Eye (tissue), 1 donor: ENCODE measurements around the gene SASS6.
"Not testable (repeated sequence)": the region's sequence is repeated elsewhere in the genome, so short reads cannot be mapped to it uniquely, and the experiment has no call there.

Experiments
- DNase-seq: peaks from one replicate; pipeline ENCODE4 v3.0.0-alpha.2; 2015

SASS6 gene

DNA sequence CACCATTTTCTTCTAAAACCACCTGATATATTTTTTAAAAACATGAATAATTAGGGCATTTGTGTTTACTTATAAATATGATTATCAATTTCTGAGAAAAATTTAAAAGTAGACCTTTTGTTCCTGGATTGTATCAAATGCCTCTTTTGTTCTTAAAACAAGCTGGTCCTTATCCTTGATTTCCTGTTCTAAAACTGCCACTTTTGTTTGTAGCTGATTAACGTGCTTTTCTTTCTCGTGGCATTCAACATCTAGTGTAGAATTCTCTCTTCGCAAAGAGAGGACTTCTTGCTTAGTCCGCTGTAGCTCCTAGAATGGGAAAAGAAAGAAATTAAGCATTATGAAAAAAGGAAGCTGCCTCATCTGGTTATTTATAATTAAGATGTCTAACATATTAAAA lies 25.0 kb downstream of the SASS6 start:
- no peak for DNase-seq

DNA sequence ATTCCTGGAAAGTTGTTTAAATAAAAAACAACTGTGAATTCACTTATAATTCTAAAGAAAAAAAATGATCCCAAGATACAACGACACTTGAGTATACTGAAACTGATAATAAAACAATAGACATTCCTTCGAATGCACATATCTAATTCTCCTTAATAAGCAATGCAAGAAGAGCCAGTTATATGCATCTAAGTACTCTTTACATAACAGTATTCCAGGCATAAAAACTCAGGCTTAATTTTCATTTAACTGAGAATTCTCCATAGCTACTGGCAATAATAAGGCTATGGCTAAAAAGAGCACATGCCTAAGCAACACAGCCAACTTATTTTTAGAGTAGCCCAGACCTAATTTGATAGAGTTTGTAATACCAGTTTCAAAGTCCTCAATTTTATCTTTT lies 31.2 kb downstream of the SASS6 start:
- no peak for DNase-seq

DNA sequence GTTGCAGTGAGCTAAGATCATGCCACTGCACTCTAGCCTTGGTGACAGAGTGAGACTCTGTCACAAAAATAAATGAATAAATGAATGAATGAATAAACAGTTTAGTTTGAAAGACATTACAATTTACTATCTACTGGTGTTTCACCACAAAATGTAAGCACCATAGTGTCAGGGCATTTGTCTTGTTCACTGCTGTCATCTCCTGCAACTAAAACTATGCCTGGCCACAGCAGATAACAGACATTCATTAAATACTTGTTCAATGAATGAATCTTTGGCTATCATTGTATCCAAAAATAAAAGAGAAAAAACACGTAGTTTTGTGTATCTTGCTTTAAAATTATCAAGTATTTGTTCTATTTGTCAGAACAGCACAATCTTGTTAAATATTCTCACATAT lies 32.5 kb downstream of the SASS6 start:
- no peak for DNase-seq

DNA sequence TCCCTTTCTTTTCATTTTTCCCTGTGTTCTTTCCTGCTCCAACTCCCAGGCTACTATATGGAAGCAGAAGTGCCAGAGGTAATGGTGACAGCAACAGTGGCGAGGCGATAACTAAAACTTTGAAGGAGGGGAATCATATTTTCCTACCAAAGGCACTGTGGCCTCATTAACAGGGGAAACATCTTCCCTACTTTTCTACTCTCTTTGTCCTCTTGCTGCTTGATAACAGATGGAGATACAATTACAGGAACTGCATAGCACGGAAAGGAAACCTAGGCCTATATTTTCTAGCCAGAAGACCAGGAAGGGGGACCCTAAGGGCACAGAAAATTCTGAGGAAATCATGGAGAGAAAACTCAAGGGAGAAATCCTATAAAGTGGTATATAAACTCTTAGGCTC lies 42.3 kb downstream of the SASS6 start:
- DNase-seq, result no peak

DNA sequence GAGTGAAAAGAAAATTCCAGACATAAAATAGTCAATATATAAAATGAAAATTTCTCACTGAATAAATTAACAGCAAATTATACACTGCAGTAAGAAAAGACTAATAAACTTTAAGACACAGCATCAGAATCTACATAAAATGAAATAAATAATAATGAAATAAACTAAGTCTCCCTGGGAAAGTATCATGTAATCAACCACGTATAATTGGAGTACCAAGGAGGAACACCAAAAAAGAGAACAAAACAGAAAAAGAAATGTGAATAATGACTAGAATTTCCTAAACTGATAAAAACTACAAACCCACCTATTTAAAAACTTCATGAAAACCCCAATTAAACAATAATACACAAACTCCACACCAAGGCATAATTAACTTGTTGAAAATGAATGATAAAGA lies 43.6 kb downstream of the SASS6 start:
- DNase-seq, result no peak

DNA sequence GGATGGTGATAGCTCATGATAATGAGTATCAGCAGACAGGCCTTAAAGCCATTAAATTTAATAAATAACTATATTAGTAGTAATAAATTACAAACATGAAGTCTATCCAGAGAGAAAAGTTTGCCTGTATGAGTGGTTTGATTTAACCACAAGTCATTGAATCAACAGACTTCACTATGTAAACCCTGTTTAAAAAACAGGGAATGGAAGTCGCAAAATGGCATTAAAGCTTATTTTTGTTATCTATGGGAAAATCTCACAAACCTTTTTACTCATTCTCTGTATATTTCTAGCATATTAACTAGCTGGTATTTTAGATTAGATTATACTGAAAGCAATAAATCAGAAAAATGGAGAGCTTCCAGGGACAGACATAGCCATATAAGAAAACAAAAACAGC lies 45.3 kb downstream of the SASS6 start:
- DNase-seq, result no peak

DNA sequence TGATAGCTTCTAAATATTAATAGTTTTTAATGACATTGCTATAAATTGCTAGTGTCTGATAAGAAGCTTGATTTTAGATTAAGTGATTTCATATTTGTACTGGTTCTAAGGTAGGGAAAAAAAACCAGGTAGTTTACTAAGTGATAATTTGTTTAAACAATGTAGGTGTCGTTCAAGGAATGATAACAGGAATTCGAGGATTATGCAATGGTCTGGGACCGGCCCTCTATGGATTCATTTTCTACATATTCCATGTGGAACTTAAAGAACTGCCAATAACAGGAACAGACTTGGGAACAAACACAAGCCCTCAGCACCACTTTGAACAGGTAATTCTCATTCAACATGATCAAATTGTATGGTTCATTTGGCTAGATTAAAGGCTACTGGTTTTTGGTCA lies 52.4 kb downstream of the SASS6 start:
- DNase-seq, result no peak

DNA sequence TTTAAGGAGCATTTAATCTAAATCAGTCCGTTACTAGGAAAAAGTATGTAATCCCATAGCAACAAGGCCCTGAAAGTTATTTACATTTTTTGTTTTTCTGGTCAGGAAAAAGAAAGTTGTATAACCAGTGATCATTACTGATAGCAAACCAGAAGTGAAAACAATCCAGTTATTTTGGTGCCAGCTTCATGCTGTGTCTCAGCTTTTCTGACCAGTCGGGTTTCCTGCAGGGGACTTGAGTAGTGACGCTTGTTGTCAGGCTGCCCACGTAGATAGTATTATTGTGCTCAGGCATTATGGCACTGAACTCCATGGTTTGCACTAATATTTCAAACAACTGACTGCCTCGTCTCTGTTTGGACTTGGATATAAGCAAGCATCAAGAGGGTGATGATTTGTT lies 55.2 kb downstream of the SASS6 start:
- no peak for DNase-seq

DNA sequence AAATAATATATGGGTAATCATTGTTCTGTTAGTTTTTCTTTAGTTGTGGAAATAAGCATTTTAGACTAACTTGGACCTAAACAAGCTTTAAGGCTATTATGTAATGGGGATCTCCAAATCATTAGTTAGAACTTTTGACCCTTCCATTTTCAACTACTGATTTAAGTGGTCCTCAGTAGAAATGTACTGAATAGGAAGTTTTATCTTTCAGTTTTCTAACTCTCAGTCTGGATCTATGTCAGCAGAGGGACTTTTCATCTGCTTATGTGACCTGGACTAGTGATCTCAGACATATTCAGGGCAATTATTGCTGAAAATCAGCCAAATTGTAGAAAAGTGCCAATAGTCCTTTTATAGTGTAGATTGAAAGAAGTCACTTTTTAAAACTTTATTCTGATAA lies 56.0 kb downstream of the SASS6 start:
- no peak for DNase-seq

DNA sequence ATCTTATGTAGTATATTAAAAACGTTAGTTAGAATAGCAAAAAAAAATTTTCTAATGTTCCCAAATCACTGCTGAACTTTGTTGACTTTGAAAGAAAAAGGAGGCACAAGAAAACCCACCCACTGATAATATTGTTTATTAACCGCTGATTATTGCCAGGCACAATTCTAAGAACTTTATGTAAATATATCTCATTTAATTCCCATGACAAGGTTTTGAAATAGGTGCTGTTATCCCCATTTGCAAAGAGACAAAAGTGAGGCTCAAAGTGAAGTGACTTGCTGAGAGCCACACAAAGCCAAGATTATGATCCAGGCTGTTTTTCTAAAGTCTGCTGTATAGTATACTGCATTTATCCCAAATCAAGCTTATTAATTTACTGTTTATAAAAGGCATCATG lies 56.4 kb downstream of the SASS6 start:
- no peak for DNase-seq

DNA sequence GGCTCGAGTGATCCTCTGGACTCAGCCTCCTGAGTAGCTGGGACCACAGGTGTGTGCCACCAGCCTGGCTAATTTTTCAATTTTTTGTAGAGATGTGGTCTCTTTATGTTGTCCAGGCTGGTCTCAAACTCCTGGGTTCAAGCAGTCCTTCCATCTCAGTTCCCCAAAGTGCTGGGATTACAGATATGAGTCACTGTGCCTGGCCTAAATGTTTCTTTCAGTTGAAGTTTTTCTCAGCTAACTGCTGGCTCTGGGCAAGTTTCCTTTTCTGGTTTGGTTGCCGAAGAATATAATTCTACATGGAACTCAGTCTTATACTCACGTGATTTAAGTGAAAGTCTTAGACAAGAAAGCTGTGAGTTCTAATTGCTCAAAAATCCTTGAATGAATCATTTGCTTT lies 57.0 kb downstream of the SASS6 start:
- no peak for DNase-seq

DNA sequence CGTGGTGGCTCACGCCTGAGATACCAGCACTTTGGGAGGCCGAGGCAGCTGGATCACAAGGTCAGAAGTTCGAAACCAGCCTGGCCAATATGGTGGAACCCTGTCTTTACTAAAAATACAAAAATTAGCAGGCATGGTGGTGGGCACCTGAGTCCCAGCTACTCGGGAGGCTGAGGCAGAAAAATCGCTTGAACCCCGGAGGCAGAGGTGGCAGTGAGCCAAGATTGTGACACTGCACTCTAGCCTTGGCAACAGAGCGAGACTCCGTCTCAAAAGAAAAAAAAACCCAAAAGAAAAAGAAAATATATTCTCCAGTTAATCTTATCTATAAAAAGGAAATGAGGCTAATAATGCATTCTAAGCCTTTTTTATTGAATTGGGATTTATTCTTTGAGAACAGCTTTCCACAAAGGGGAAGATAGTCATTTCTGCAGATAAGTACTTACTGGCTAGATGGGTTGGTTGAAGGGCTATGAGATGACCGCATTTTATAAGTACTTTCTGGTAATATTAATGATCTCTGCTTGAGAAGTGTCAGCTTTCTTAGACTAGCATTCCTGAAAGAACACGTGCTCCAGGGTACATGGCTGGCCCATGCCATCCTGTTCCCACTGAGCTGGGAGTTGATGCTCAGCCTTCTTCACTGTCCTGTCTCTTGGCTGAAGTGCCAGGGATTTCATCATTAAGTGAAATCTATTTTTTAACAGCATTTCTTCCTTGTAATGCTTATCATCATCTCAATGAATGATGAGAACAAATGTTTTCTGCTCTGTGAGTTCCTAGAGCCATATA lies 57.9 kb downstream of the SASS6 start:
- no peak for DNase-seq

DNA sequence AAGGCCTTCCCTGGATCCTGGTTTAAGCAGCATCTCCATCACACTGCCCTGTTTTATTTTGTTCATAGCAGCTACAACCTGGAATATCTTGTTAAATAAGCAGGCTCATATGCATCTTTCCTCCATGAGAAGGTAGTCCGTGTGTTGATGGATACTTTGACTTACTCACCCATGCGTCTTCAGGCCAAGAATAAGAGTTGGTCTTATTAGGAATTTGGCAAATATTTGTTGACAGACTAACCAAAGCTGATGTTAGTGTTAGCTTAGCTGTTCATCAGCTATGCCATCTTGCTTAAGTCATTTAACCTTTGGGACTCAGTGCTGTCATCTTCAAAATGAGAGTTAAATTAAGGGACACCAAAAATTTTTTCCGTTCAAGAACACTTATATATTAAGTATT lies 59.2 kb downstream of the SASS6 start:
- no peak for DNase-seq

DNA sequence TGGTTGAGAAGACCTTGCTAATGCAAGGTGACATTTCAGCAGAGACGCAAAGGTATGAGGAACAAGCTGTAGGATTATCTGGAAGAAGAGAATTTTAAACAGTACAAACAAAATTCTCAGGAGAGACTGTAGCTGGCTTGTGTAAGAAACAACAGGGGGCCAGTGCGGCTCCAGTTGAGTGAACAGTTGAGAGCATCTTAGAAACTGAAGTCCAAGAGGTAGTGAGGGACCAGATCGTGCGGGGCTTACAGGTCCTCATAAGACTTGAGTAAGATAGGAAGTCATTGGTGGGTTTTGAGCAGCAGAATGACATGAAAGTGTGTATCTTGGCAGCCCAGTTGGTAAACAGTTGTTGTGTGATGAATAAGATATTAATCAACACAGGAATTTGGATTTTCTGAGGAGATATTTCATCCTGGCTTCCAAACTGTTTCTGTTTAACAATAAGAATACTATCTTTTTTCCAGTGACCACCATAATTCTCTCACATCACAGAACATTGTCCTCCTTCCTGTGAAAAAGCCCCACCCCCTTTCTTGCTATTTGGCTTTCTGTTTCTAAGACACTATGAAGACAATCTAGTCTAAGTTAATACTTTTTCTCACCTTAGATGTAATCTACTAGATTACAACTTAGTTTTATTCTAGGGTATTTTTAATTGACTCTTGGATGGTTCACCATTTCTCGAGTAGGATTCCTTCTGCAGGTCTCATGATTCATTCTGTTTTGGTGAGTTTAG lies 62.4 kb downstream of the SASS6 start:
- DNase-seq, result no peak

DNA sequence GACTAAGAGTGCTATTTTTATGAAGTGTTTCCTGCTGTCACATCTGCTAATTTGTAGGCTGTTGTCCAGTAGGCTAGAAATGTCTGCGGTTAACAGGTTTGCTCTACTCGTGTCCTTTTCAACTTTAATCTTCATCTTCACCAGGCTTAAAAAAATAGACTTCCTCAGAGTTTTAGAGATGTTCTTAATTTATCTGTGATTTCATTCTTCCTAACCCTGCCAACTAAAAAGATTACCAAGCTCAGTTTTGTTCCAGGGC lies 66.8 kb downstream of the SASS6 start:
- DNase-seq, result no peak

DNA sequence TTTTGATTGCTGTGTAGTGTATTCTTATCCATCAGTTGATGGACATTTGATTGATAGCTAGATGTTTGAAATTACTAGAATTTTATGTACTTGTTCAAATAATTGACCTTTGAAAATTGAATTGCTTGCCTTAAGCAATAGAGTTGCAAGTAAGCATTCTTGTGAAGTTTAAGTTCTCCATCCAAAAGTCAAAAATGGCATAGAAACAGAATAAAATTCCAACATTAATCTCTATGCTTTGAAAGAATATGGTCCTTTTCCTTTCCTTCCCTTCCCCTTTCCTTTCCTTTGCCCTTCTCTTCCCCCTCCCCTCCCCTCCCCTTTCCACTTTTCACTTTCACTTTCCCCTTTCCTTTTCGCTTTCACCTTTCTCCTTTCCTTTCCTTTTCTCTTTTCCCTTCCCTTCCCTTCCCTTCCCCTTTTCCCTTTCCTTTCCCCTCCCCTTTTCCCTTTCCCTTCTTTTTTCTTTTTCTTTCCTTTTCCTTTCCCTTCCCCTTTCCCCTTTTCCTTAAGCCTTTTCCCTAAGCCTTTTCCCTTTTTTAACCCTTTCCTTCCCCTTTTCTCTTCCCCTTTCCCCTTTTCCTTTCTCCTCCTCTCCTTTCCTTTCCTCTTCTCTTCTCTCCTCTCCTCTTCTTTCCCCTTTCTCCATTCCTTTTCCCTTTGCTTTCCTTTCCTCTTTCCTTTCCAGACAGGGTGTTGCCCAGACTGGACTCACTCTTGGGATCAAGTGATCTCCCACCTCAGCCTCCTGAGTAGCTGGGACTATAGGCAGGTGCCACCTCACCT lies 67.4 kb downstream of the SASS6 start:
- DNase-seq, result no peak

DNA sequence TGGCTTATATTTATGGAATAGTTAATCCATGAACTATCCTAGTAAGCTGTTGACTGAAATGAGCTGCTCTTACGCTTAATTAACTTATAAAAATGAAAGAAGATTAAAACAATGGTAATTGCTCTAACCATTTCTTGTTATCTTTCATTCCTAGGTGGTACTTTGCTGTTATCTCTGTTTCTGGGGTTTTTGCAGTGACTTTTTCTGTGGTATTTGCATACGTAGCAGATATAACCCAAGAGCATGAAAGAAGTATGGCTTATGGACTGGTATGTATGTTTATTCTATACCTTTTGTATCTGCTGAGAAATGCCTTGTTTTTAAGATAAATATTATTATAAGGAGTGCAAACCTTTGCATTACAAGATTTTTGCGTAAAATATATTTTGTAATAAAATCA lies 71.0 kb downstream of the SASS6 start:
- no peak for DNase-seq

DNA sequence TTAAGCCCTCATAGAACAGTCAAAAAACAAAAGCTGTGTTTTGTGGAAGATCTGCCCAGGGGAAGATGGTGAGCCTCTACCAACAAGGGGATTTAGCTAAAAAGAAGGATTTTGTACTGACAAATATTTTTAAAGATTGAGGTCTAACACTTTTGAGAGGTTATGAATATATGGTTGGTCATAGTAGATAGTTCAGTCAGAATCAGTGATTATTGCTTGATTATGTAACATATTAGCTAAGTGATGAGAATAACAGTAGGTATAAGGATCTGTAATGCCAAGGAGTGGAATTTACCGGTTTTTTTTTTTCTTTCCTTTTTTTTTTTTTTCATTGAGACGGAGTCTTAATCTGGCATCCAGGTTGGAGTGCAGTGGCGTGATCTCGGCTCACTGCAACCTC lies 79.0 kb downstream of the SASS6 start:
- no peak for DNase-seq

DNA sequence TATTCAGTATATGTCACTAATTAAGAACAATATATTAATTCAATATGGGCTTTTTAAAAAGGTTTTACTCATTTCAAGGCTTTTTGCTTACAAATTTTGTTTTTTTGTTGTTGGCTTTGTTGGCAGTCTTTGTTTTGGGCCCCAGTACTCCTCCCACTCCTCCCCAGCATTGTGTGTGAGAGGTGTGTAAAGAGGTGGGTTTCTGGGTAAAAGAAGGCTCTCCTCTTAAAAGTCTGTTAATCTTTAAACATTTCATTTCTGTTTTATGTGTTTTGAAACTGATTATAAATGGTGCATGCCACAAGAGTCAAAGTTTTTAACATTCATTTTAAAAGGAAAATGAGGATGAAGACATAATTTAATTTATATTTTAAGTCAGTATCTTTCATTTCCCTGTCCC lies 79.6 kb downstream of the SASS6 start:
- DNase-seq, result no peak

DNA sequence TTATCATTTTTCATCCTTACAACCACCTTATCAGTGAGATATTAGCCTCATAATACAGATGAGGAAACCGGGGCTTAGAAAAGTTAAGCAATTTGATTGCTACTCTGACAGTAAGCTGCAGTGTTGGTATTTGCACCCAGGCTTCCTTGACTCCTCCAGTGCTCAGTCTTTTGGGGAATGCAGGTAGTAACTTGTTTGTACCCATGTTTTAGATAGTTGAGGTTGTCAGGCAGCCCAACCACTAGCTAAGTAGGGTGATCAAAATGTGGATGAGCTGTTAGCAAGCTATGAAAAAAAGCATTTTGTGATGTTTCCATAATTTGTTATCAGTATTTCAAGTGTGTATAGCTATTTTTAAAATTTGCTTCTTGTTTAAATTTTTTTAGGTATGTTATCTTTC lies 80.8 kb downstream of the SASS6 start:
- no peak for DNase-seq

DNA sequence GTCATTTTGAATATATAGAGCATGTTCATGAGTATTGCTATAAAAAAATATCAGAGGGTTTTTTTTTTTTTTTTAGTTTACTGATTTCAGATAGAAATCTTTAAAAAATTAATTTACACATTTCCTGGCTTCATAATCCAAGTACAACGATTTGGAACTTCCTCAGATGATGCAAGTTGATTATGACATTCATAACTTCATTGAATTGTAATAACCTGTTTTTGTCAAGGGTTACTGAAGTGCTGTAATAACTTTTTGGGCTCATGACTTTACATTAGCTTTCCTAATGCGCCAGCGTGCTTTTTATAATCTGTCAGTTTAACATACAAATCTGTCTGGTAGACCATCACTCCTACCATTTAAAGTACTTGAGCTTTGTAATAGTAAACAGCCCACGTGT lies 81.3 kb downstream of the SASS6 start:
- DNase-seq, result no peak

DNA sequence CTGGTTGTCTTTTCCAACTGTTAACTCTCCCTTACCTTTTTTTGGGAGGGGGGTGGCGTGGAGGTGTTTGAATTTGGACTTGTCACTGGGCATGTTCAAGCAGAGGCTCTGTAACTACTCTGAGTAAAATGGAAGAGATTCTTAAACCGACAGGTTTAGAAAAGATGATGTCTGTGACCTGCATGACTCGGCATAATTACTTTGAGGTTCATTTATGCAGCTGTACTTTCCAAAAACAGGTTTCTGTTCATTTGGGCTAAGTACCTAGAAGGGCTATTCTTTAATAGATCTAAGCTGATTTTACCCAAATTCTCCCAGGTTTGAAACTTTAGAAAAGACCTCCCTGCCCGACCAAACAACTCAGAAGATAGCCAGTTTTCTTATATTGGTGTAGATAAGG lies 82.6 kb downstream of the SASS6 start:
- no peak for DNase-seq

DNA sequence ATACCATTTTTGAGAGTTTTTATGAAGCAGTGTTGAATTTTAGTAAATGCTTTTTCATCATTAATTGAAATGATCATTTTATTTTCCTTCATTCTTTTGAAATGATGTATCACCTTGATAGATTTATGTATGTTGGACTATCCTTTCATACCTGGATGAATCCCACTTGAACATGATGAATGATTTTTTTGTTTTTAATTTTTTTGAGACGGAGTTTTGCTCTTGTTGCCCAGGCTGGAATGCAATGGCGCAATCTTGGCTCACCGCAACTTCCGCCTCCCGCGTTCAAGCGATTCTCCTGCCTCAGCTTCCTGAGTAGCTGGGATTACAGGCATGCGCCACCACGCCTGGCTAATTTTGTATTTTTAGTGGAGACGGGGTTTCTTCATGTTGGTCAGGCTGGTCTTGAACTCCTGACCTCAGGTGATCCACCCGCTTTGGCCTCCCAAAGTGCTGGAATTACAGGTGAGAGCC lies 85.5 kb downstream of the SASS6 start:
- not testable (repeated sequence) for DNase-seq

DNA sequence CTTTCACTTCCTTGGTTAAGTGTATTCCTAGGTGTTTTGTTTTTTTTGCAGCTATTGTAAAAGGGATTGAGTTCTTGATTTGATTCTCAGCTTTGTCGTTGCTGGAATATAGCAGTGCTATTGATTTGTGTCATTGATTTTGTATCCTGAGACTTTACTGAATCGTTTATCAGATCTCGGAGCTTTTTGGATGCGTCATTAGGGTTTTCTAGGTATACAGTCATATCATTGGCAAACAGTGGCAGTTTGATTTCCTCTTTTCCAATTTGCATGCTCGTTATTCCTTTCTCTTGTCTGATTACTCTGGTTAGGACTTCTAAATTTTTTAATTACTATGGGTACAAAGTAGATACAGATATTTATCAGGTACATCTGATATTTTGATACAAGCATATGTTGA lies 87.5 kb downstream of the SASS6 start:
- no peak for DNase-seq
